Colon (tissue), 2 donors: ENCODE results near the gene CNNM3.
"Not testable (repeated sequence)": the region's sequence is repeated elsewhere in the genome, so short reads cannot be mapped to it uniquely, and the experiment has no call there.

Experiments
- FAIRE-seq: peaks from 2 replicates; lab custom pipeline; 2012; peaks lifted over from hg19 to GRCh38; lab: Jason Lieb, UNC
- donor health status: control.
- donor health status: control.

Gene CNNM3

GRCh38 chr2:96799623-96799935, 16.5 kb upstream of the CNNM3 start:
- no peak for FAIRE-seq

GRCh38 chr2:96800061-96801004, 15.7 kb upstream of the CNNM3 start:
- no peak for FAIRE-seq

GRCh38 chr2:96801005-96801785, 14.9 kb upstream of the CNNM3 start:
- no peak for FAIRE-seq

- FAIRE-seq: no peak
Observed at GRCh38 chr2:96801786-96802595, 14.1 kb upstream of the CNNM3 start.

GRCh38 chr2:96802721-96803120, 13.3 kb upstream of the CNNM3 start:
- no peak for FAIRE-seq

GRCh38 chr2:96804986-96805385, 11.1 kb upstream of the CNNM3 start:
- FAIRE-seq: no peak

- FAIRE-seq: not testable (repeated sequence)
Observed at GRCh38 chr2:96805946-96806345, 10.1 kb upstream of the CNNM3 start.

GRCh38 chr2:96806468-96807126, 9.5 kb upstream of the CNNM3 start:
- FAIRE-seq: no peak

- FAIRE-seq: no peak
Observed at GRCh38 chr2:96807127-96807471, 9.0 kb upstream of the CNNM3 start.

GRCh38 chr2:96808176-96808837, 7.8 kb upstream of the CNNM3 start:
- no peak for FAIRE-seq

GRCh38 chr2:96809216-96809882, 6.7 kb upstream of the CNNM3 start:
- no peak for FAIRE-seq

- no peak for FAIRE-seq
Observed at GRCh38 chr2:96809951-96810782, 5.9 kb upstream of the CNNM3 start.

GRCh38 chr2:96810783-96811192, 5.3 kb upstream of the CNNM3 start:
- no peak for FAIRE-seq

GRCh38 chr2:96811917-96812316, 4.2 kb upstream of the CNNM3 start:
- no peak for FAIRE-seq

GRCh38 chr2:96813656-96814055, 2.4 kb upstream of the CNNM3 start:
- FAIRE-seq: no peak

GRCh38 chr2:96815326-96816126, 542 bp upstream of the CNNM3 start:
- FAIRE-seq: no peak

- FAIRE-seq: no peak
Observed at GRCh38 chr2:96816836-96817702, 1.0 kb downstream of the CNNM3 start.

- FAIRE-seq: no peak
Observed at GRCh38 chr2:96817882-96818281, 1.8 kb downstream of the CNNM3 start.
